ENCODE measurements around the gene IL1RAPL1.

DNA sequence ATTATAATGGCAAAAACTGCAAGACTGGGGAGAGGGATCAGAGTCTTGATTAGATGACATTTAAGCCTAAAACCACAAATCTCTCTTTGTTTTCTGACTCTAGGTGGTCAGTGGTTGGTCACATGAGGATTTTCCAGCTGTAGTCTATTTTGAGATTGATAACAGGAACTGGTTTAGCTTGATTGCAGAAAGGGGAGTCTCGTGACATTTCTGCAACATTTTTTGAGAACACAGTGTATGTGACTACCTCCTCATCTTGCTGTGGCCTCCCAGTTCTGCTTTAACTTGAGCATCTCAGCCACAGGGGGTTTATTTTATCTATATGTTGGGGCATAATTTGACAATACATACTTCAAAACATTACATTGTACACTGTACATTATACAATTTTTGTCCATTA lies 901.7 kb downstream of the IL1RAPL1 start:
- no peak for TF ChIP-seq BACH2 (CRISPR knock-in tag; IDR thresholded peaks at IDR 0.05; ENCODE audit: borderline replicate concordance)
- TF ChIP-seq TCF4 (CRISPR knock-in tag; IDR thresholded peaks at IDR 0.05; ENCODE audit: borderline replicate concordance): no peak
- no peak for TF ChIP-seq ARNTL (CRISPR knock-in tag; IDR thresholded peaks at IDR 0.05; ENCODE audit: borderline replicate concordance, low read depth)
- no peak for TF ChIP-seq POU6F1 (CRISPR knock-in tag; IDR thresholded peaks at IDR 0.05; ENCODE audit: borderline replicate concordance, low read depth)
- TF ChIP-seq OSR1 (CRISPR knock-in tag; IDR thresholded peaks at IDR 0.05): no peak
- TF ChIP-seq, protein P1, sequence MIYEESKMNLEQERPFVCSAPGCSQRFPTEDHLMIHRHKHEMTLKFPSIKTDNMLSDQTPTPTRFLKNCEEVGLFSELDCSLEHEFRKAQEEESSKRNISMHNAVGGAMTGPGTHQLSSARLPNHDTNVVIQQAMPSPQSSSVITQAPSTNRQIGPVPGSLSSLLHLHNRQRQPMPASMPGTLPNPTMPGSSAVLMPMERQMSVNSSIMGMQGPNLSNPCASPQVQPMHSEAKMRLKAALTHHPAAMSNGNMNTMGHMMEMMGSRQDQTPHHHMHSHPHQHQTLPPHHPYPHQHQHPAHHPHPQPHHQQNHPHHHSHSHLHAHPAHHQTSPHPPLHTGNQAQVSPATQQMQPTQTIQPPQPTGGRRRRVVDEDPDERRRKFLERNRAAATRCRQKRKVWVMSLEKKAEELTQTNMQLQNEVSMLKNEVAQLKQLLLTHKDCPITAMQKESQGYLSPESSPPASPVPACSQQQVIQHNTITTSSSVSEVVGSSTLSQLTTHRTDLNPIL (CRISPR knock-in tag; IDR thresholded peaks at IDR 0.05; ENCODE audit: low read depth): no peak
- TF ChIP-seq, protein P2, sequence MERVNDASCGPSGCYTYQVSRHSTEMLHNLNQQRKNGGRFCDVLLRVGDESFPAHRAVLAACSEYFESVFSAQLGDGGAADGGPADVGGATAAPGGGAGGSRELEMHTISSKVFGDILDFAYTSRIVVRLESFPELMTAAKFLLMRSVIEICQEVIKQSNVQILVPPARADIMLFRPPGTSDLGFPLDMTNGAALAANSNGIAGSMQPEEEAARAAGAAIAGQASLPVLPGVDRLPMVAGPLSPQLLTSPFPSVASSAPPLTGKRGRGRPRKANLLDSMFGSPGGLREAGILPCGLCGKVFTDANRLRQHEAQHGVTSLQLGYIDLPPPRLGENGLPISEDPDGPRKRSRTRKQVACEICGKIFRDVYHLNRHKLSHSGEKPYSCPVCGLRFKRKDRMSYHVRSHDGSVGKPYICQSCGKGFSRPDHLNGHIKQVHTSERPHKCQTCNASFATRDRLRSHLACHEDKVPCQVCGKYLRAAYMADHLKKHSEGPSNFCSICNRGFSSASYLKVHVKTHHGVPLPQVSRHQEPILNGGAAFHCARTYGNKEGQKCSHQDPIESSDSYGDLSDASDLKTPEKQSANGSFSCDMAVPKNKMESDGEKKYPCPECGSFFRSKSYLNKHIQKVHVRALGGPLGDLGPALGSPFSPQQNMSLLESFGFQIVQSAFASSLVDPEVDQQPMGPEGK (CRISPR knock-in tag; IDR thresholded peaks at IDR 0.05; ENCODE audit: borderline replicate concordance): no peak
- TF ChIP-seq, protein P3, sequence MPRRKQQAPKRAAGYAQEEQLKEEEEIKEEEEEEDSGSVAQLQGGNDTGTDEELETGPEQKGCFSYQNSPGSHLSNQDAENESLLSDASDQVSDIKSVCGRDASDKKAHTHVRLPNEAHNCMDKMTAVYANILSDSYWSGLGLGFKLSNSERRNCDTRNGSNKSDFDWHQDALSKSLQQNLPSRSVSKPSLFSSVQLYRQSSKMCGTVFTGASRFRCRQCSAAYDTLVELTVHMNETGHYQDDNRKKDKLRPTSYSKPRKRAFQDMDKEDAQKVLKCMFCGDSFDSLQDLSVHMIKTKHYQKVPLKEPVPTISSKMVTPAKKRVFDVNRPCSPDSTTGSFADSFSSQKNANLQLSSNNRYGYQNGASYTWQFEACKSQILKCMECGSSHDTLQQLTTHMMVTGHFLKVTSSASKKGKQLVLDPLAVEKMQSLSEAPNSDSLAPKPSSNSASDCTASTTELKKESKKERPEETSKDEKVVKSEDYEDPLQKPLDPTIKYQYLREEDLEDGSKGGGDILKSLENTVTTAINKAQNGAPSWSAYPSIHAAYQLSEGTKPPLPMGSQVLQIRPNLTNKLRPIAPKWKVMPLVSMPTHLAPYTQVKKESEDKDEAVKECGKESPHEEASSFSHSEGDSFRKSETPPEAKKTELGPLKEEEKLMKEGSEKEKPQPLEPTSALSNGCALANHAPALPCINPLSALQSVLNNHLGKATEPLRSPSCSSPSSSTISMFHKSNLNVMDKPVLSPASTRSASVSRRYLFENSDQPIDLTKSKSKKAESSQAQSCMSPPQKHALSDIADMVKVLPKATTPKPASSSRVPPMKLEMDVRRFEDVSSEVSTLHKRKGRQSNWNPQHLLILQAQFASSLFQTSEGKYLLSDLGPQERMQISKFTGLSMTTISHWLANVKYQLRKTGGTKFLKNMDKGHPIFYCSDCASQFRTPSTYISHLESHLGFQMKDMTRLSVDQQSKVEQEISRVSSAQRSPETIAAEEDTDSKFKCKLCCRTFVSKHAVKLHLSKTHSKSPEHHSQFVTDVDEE (CRISPR knock-in tag; IDR thresholded peaks at IDR 0.05): no peak
- no peak for TF ChIP-seq ZFP30 (CRISPR knock-in tag; IDR thresholded peaks at IDR 0.05)

Measured in SK-N-SH treated with all-trans-retinoic acid at 6 μM for 48 hours (cell line).